CD14-positive monocyte (primary cell): ENCODE data around the gene DOCK4. TPM values are rescaled to one million over a fixed set of nuclear protein-coding genes. Genes with fewer than 3 reads are reported as not detected.

ENCODE experiments used
- DNase-seq, 3 donors: peaks; one replicate each; pipeline ENCODE4 v3.0.0-alpha.2; 2011 to 2022
- H2AFZ ChIP-seq: 2 replicates; pipeline ENCODE4 v1.6.0; 2012; ENCODE audit warnings: mild to moderate bottlenecking, low read depth, low read length, inconsistent platforms; ENCODE audit not compliant: insufficient read depth, poor library complexity, severe bottlenecking
- H3K27ac ChIP-seq, 2 donors: 1 replicate in 1 of 2; 2 replicates in 1 of 2; pipeline ENCODE4 v1.5.1; 2012 to 2013; ENCODE audit warnings: low read length in 2 of 2, control low read depth in 1 of 2, inconsistent platforms in 1 of 2, low read depth in 1 of 2, mild to moderate bottlenecking in 1 of 2
- H3K27me3 ChIP-seq, 2 donors: one replicate each; pipeline versions ENCODE4 v1.6.0 to v1.6.1; 2011 to 2013; ENCODE audit warnings: low read length in 2 of 2; ENCODE audit not compliant: control insufficient read depth in 2 of 2, insufficient read depth in 2 of 2
- H3K36me3 ChIP-seq, 2 donors: replicated peaks in 1 of 2; 1 replicate in 1 of 2; 2 replicates in 1 of 2; pipeline versions ENCODE4 v1.5.1 to v1.6.1; 2012 to 2013; ENCODE audit warnings: low read length in 2 of 2, control low read depth in 1 of 2, inconsistent platforms in 1 of 2, mild to moderate bottlenecking in 1 of 2; ENCODE audit not compliant: insufficient read depth in 2 of 2, control insufficient read depth in 1 of 2
- H3K4me1 ChIP-seq, 2 donors: 1 replicate in 1 of 2; 2 replicates in 1 of 2; pipeline versions ENCODE4 v1.5.1 to v1.6.1; 2012 to 2013; ENCODE audit warnings: low read length in 2 of 2, control low read depth in 1 of 2, inconsistent platforms in 1 of 2, mild to moderate bottlenecking in 1 of 2, moderate library complexity in 1 of 2; ENCODE audit not compliant: insufficient read depth in 2 of 2, control insufficient read depth in 1 of 2
- H3K4me2 ChIP-seq: replicated peaks from 2 replicates; pipeline ENCODE3; 2012; ENCODE audit warnings: low read length, moderate library complexity, mild to moderate bottlenecking; ENCODE audit not compliant: poor library complexity, severe bottlenecking; ENCODE audit errors: extremely low read depth
- H3K4me3 ChIP-seq, 3 experiments: fragments of 200-600 bp in 1 of 3; sonication (generic) in 1 of 3; replicated peaks in 1 of 3; 1 replicate in 2 of 3; 2 replicates in 1 of 3; pipeline ENCODE4 v1.5.1; 2011 to 2013; ENCODE audit warnings: low read length in 3 of 3, mild to moderate bottlenecking in 3 of 3, control low read depth in 2 of 3, low read depth in 2 of 3, inconsistent platforms in 1 of 3, moderate library complexity in 1 of 3
- H3K79me2 ChIP-seq: 2 replicates; pipeline ENCODE4 v1.6.0; 2012; ENCODE audit warnings: mild to moderate bottlenecking, control low read depth, inconsistent platforms, low read length, moderate library complexity; ENCODE audit not compliant: insufficient read depth
- H3K9ac ChIP-seq: 2 replicates; pipeline ENCODE4 v1.6.0; 2017; ENCODE audit warnings: low read length, mild to moderate bottlenecking; ENCODE audit not compliant: insufficient read depth, poor library complexity, severe bottlenecking
- H3K9me3 ChIP-seq, 2 donors: replicated peaks in 1 of 2; 1 replicate in 1 of 2; 2 replicates in 1 of 2; pipeline versions ENCODE4 v1.5.1 to v1.6.1; 2012 to 2013; ENCODE audit warnings: low read length in 2 of 2, control low read depth in 1 of 2; ENCODE audit not compliant: control insufficient read depth in 1 of 2, insufficient read depth in 1 of 2
- H4K20me1 ChIP-seq: 2 replicates; pipeline ENCODE4 v1.6.0; 2012; ENCODE audit warnings: mild to moderate bottlenecking, low read length, control low read depth, moderate library complexity; ENCODE audit not compliant: insufficient read depth
- H3K27ac Mint-ChIP-seq, 7 donors: one replicate each; pipeline ENCODE4 v1.8.0; 2020; ENCODE audit warnings: mild to moderate bottlenecking in 7 of 7, mixed read lengths in 7 of 7, moderate library complexity in 6 of 7, inconsistent platforms in 2 of 7
- H3K27me3 Mint-ChIP-seq, 3 donors: one replicate each; pipeline ENCODE4 v1.8.0; 2021 to 2022; ENCODE audit warnings: low read depth in 3 of 3, mild to moderate bottlenecking in 3 of 3, mixed read lengths in 3 of 3, moderate library complexity in 3 of 3, inconsistent platforms in 1 of 3
- H3K36me3 Mint-ChIP-seq, 2 donors: one replicate each; pipeline ENCODE4 v1.8.0; 2020; ENCODE audit warnings: mixed read lengths in 2 of 2, inconsistent platforms in 1 of 2, mild to moderate bottlenecking in 1 of 2
- H3K4me1 Mint-ChIP-seq: one replicate; pipeline ENCODE4 v1.8.0; 2020; ENCODE audit warnings: mild to moderate bottlenecking, mixed read lengths
- H3K4me3 Mint-ChIP-seq, 2 donors: one replicate each; pipeline ENCODE4 v1.8.0; 2020; ENCODE audit warnings: mild to moderate bottlenecking in 2 of 2, mixed read lengths in 2 of 2, moderate library complexity in 1 of 2
- H3K9me3 Mint-ChIP-seq, 7 donors: one replicate each; pipeline ENCODE4 v1.8.0; 2020 to 2022; ENCODE audit warnings: mixed read lengths in 7 of 7, mild to moderate bottlenecking in 6 of 7, moderate library complexity in 6 of 7, inconsistent platforms in 2 of 7
- WGBS: methylation state at CpG from one replicate; pipeline ENCODE4 v1.1.5; 2013; ENCODE audit warnings: missing lambda C conversion rate; ENCODE audit not compliant: insufficient coverage; 5-methylcytosine and 5-hydroxymethylcytosine counted together
- intact Hi-C, 2 donors: fragments of 100-400 bp; cut with micrococcal nuclease; formaldehyde crosslinking; loops; one replicate each; pipeline versions ENCODE4 v1.15.0 to v1.15.1; 2023
- polyA plus RNA-seq, 3 donors: library from polyadenylated mRNA; depleted of rRNA in 1 of 3; unstranded in 2 of 3; stranded (reverse) in 1 of 3; fragments of 300-500 nt in 2 of 3; fragments of >200 nt in 1 of 3; fragmentation: Illumina TruSeq in 2 of 3; gene quantifications; 1 replicate in 2 of 3; 2 replicates in 1 of 3; pipeline ENCODE4 v1.2.3, GENCODE V29; 2012 to 2021
- TF ChIP-seq, protein P1 (sequence below): fragments of 200-600 bp; IDR thresholded peaks from one replicate; pipeline ENCODE4 v1.8.0; 2022; ENCODE audit warnings: antibody characterized with exemption, mild to moderate bottlenecking

DOCK4 gene
- polyA plus RNA-seq, 3 donors, result 1.3 to 5.0 (median 2.7) TPM

DNA sequence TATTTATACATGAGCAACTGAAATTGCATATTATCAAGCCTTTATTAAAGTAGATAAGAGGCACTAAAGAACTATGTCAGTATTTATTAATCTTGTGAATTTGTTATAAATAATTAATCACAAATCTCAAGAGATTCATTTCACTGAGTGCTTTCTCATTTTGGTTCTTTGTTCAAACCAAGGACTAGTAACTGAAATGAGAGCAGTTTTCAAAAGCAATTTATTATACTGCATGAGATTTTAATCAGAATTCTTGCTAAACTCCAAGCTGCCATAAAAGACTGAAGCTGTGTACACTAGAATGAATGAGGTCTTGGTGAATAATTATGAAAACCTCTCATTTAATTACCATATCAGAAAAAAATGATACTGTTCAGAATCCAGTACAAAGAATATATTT is 419.1 kb downstream of the DOCK4 start:
- DNase-seq, result no peak
- H2AFZ ChIP-seq, result no peak overlapping the region
- H3K27me3 Mint-ChIP-seq, result peaks cover 0 to 2% (median 1%) of the 10 kb centered on the region in 3 donors

DNA sequence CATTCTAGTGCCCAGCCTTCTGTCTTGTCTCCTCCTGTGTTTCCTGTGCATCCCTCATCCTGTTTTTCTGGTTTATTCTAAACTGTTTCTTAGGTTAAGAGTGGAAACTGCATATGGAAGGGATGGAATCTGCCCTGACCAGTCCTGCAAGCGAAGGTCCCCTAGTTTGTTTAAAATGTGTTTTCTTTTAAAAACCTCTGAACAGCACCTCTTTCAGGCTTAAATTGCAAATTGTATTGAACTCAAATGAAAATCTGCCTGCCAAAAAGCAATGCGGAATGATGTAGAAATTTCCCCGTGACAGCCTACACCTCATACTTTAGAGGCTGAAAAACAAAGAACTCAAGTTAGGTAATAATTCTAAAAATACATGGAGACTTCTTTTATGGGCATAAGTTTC is 421.1 kb downstream of the DOCK4 start:
- peaks cover 1 to 14% (median 5%) of the 10 kb centered on the region in 7 donors for H3K9me3 Mint-ChIP-seq
- no peaks in the 10 kb centered on the region for H3K36me3 Mint-ChIP-seq
- no peaks in the 10 kb centered on the region for H3K4me1 Mint-ChIP-seq
- Histone ChIP-seq H3K36me3 (no peaks in the 10 kb centered on the region), H2AFZ (no peak overlapping the region), H3K79me2 (no peaks in the 10 kb centered on the region), H3K27ac (no peak overlapping the region), H3K27me3 (no peaks in the 10 kb centered on the region), H3K4me2 (no peak overlapping the region), H3K9ac (no peak overlapping the region), H4K20me1 (no peaks in the 10 kb centered on the region), H3K9me3 (peaks cover 1% of the 10 kb centered on the region in 2 donors), H3K4me3 (no peak overlapping the region), H3K4me1 (no peaks in the 10 kb centered on the region)
- TF ChIP-seq, protein P1, sequence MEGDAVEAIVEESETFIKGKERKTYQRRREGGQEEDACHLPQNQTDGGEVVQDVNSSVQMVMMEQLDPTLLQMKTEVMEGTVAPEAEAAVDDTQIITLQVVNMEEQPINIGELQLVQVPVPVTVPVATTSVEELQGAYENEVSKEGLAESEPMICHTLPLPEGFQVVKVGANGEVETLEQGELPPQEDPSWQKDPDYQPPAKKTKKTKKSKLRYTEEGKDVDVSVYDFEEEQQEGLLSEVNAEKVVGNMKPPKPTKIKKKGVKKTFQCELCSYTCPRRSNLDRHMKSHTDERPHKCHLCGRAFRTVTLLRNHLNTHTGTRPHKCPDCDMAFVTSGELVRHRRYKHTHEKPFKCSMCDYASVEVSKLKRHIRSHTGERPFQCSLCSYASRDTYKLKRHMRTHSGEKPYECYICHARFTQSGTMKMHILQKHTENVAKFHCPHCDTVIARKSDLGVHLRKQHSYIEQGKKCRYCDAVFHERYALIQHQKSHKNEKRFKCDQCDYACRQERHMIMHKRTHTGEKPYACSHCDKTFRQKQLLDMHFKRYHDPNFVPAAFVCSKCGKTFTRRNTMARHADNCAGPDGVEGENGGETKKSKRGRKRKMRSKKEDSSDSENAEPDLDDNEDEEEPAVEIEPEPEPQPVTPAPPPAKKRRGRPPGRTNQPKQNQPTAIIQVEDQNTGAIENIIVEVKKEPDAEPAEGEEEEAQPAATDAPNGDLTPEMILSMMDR, result no peak
- H3K4me3 Mint-ChIP-seq, result no peak overlapping the region
- H3K27me3 Mint-ChIP-seq, result peaks cover 1 to 2% (median 1%) of the 10 kb centered on the region in 3 donors
- WGBS, result no CpG with 5 or more reads among the region's 3 CpGs
- H3K27ac Mint-ChIP-seq, result no peak overlapping the region
- intact Hi-C loops, result no loop called here
- DNase-seq, result no peak

More for the DNA sequence above, 419.1 kb downstream of the DOCK4 start:
- no peaks in the 10 kb centered on the region for H3K4me1 Mint-ChIP-seq
- peaks cover 2 to 12% (median 7%) of the 10 kb centered on the region in 7 donors for H3K9me3 Mint-ChIP-seq
- Histone ChIP-seq H3K27ac (no peak overlapping the region), H4K20me1 (no peaks in the 10 kb centered on the region), H3K9ac (no peak overlapping the region), H3K9me3 (peaks cover 3 to 10% of the 10 kb centered on the region in 2 donors), H3K4me3 (no peak overlapping the region), H3K4me1 (no peaks in the 10 kb centered on the region), H3K36me3 (no peaks in the 10 kb centered on the region), H3K79me2 (no peaks in the 10 kb centered on the region), H3K27me3 (no peaks in the 10 kb centered on the region), H3K4me2 (no peak overlapping the region)
- H3K4me3 Mint-ChIP-seq, result no peak overlapping the region
- intact Hi-C loops, result no loop called here
- H3K27ac Mint-ChIP-seq, result no peak overlapping the region
- TF ChIP-seq, protein P1, result no peak
- H3K36me3 Mint-ChIP-seq, result no peaks in the 10 kb centered on the region
